ENCODE data around the gene SND1. TPM values are rescaled to one million over a fixed set of nuclear protein-coding genes. Genes with fewer than 3 reads are reported as not detected.

SND1 gene
- total and polyA plus RNA-seq, 12 donors, result 58.9 to 266 (median 132) TPM

DNA sequence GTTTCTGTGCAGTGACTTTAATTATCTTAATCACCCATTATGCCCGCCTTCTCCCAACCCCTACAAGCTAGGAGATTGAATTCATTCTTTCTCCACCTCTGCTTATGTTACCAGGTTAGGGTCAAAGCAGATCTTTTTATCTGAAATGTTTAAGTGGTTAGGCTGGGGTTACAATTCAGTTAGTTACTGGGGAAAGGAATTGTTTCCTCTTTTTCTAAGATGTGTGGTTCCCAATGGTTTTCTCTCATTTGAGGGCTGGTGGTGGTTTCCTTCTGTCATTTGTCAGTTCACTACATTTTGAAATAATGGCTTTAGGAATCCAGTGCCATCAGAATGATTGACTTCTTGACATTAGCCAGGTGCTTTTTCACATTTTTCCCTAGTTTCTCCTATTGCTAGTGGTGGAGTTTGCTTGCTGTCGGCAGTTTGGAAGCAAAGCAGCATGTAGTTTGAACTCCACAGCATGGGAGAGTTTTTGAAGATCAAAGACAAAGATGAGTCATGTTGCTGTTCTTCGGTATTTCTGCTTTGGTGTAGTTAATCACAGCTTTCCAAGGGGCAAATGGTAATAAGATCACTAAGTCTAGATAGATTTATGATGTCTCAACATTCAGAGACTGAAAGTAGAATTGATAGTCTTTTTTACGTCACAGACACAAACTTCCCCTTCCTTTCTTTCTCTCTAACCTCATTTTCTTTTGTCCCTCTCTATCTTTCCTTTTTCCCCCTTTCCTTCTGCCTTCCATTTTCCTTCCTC is 168.2 kb downstream of the SND1 start:
- Histone ChIP-seq H3K36me3 (replicated peaks in 1 of 2) (no peaks in the 10 kb centered on the region), H3K27me3 (no peaks in the 10 kb centered on the region), H3K4me3 (peak overlapping the region in 1 of 4 donors; percentile 27), H3K4me1 (replicated peaks in 1 of 2) (peaks cover 11 to 18% of the 10 kb centered on the region in 2 donors), H3K9me3 (replicated peaks in 1 of 3) (no peaks in the 10 kb centered on the region), H3K27ac (peak overlapping the region in 4 of 5 donors; percentile 27 to 45 (median 34))
- 42 to 49% (median 44%) methylated on average over 4 of the region's 4 CpGs for WGBS, 4 donors
- no peak for TF ChIP-seq POLR2A (IDR thresholded peaks at IDR 0.05)
- TF ChIP-seq, protein P1, sequence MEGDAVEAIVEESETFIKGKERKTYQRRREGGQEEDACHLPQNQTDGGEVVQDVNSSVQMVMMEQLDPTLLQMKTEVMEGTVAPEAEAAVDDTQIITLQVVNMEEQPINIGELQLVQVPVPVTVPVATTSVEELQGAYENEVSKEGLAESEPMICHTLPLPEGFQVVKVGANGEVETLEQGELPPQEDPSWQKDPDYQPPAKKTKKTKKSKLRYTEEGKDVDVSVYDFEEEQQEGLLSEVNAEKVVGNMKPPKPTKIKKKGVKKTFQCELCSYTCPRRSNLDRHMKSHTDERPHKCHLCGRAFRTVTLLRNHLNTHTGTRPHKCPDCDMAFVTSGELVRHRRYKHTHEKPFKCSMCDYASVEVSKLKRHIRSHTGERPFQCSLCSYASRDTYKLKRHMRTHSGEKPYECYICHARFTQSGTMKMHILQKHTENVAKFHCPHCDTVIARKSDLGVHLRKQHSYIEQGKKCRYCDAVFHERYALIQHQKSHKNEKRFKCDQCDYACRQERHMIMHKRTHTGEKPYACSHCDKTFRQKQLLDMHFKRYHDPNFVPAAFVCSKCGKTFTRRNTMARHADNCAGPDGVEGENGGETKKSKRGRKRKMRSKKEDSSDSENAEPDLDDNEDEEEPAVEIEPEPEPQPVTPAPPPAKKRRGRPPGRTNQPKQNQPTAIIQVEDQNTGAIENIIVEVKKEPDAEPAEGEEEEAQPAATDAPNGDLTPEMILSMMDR (IDR thresholded peaks at IDR 0.05), result no peak
- intact Hi-C loops (cut with DNase I), result no loop called here
- DNase-seq, result no peak

DNA sequence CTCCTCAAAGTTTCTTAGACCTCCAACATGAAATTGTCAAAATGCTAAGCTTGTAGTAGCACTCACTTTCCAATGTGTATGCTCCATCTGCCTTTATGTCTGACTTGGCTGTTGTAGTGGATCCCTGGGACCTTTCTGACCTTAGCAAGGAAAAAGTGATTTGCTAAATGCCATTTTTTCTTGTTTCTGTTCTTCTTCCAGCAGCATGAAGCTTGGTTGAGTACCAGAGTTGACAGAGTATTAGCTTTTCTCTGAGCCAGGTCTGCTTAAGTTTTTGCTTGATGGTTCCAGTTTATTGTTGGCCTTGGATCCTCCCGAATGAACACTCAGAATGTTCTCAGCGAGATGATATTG is 168.7 kb downstream of the SND1 start:
- no peaks in the 10 kb centered on the region for H3K36me3 ChIP-seq (replicated peaks in 1 of 2)
- 56 to 69% (median 61%) methylated on average over 2 of the region's 2 CpGs for WGBS, 4 donors
- H3K9me3 ChIP-seq (replicated peaks in 1 of 3), result no peaks in the 10 kb centered on the region
- intact Hi-C loops (cut with DNase I), result no loop called here
- TF ChIP-seq, protein P1 (IDR thresholded peaks at IDR 0.05), result no peak
- TF ChIP-seq POLR2A (IDR thresholded peaks at IDR 0.05), result no peak
- peak overlapping the region in 1 of 4 donors; percentile 27 for H3K4me3 ChIP-seq
- no peak for DNase-seq
- peak overlapping the region in 4 of 5 donors; percentile 27 to 45 (median 34) for H3K27ac ChIP-seq
- peaks cover 11 to 18% of the 10 kb centered on the region in 2 donors for H3K4me1 ChIP-seq (replicated peaks in 1 of 2)
- H3K27me3 ChIP-seq, result no peaks in the 10 kb centered on the region

DNA sequence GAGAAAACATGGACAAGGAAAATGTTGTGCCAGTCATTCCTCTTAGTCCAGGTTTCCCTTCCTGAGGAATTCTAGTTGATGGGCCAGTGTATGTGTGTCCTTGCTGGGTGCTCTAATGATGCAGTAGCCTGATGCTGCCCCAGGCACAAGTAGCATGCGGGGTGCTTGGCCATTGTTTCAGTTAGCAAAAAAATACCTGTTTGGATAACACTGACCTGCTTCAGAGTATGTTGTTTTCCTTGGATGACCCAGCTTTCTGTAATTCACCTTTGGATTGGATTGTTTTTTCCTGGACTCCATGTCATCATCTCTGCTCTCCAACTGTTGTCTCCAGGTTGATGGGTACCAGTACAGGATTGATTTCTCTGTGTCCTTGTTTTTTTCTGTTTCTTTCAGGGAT is 169.2 kb downstream of the SND1 start:
- Histone ChIP-seq H3K4me3 (no peak overlapping the region), H3K9me3 (replicated peaks in 1 of 3) (no peaks in the 10 kb centered on the region), H3K36me3 (replicated peaks in 1 of 2) (no peaks in the 10 kb centered on the region), H3K27me3 (no peaks in the 10 kb centered on the region), H3K4me1 (replicated peaks in 1 of 2) (peaks cover 11 to 18% of the 10 kb centered on the region in 2 donors), H3K27ac (peak overlapping the region in 3 of 5 donors; percentile 30 to 45 (median 37))
- no peak for DNase-seq
- TF ChIP-seq POLR2A (IDR thresholded peaks at IDR 0.05), result no peak
- TF ChIP-seq, protein P1 (IDR thresholded peaks at IDR 0.05), result no peak
- WGBS, 4 donors, result 69 to 98% (median 89%) methylated on average over 1 of the region's 1 CpG
- intact Hi-C loops (cut with DNase I), result no loop called here

DNA sequence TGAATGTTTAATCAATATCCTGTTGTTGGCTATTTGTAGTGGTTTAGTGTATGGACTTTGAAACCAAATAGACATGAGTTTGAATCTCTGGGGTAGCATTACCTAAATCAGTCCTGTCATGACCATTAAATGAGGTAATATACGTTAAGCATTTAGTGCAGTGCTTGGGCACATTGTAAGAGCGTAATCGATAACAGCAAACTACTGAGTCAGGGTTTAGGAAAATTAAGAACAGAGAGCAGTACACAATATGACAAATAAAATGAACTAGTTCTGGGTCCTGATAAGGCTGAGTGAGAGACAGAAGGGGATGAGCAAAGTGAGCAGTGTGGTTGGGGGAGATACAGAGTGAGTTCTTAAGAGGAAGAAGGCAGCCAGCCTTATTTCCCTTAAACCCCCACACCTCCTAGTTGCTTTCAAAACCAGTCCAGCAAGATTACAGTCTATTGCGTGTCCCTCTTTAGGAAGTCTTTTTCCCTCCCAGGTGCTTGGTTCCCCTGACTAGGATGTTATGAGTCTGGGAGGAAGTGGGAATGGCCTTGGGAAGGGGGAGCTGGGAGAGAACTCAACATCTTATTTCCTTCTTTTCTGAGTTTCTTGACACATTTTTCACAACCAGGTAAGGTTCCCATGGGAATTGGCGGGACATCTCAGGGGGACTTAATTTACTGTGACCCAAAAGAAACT is 171.0 kb downstream of the SND1 start:
- WGBS, 4 donors, result 92 to 94% (median 93%) methylated on average over 5 of the region's 5 CpGs
- no peaks in the 10 kb centered on the region for H3K9me3 ChIP-seq (replicated peaks in 1 of 3)
- no peaks in the 10 kb centered on the region for H3K36me3 ChIP-seq (replicated peaks in 1 of 2)
- H3K4me1 ChIP-seq (replicated peaks in 1 of 2), result peaks cover 11 to 18% of the 10 kb centered on the region in 2 donors
- intact Hi-C loops (cut with DNase I), result no loop called here
- TF ChIP-seq, protein P1 (IDR thresholded peaks at IDR 0.05), result no peak
- TF ChIP-seq POLR2A (IDR thresholded peaks at IDR 0.05), result no peak
- DNase-seq, result no peak
- H3K27me3 ChIP-seq, result no peaks in the 10 kb centered on the region
- H3K4me3 ChIP-seq, result no peak overlapping the region
- H3K27ac ChIP-seq, result no peak overlapping the region
